ENCODE results near the gene KCNA1.

The KCNA1 gene

DNA sequence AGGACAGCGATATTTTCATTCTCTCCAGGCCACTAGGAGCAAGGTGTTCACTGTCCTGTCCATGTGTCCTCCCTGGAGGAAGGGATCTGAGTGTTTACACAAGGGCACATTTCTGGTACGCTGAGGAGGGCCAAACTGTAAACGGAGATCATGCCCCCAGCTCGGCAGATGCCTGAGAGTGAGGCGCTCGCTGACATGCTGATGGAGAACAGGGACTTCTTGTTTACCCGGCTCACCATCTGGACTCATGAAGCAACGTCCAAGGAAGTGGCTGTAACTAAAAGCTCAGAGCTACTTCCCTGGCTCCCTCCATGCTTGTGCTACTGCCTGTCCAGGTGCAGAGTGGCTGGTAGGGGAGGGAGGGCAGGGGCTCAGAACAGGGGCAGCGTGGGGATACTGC, 43.4 kb upstream of the KCNA1 start:
- TF ChIP-seq, protein P1, sequence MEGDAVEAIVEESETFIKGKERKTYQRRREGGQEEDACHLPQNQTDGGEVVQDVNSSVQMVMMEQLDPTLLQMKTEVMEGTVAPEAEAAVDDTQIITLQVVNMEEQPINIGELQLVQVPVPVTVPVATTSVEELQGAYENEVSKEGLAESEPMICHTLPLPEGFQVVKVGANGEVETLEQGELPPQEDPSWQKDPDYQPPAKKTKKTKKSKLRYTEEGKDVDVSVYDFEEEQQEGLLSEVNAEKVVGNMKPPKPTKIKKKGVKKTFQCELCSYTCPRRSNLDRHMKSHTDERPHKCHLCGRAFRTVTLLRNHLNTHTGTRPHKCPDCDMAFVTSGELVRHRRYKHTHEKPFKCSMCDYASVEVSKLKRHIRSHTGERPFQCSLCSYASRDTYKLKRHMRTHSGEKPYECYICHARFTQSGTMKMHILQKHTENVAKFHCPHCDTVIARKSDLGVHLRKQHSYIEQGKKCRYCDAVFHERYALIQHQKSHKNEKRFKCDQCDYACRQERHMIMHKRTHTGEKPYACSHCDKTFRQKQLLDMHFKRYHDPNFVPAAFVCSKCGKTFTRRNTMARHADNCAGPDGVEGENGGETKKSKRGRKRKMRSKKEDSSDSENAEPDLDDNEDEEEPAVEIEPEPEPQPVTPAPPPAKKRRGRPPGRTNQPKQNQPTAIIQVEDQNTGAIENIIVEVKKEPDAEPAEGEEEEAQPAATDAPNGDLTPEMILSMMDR (IDR thresholded peaks at IDR 0.05; ENCODE audit: poor library complexity, severe bottlenecking), result no peak
- no peak for DNase-seq (ENCODE audit: low spot score)
- H3K36me3 ChIP-seq (ENCODE audit: low read depth), result no peaks in the 10 kb centered on the region
- no peak overlapping the region for H3K4me3 ChIP-seq (ENCODE audit: severe bottlenecking)
- no peak overlapping the region for H3K27ac ChIP-seq (ENCODE audit: poor library complexity, severe bottlenecking)
- no peaks in the 10 kb centered on the region for H3K4me1 ChIP-seq (ENCODE audit: insufficient read depth, poor library complexity, severe bottlenecking)
- no peaks in the 10 kb centered on the region for H3K9me3 ChIP-seq (ENCODE audit: severe bottlenecking)
- ATAC-seq (ENCODE audit: low read depth), result no peak
- H3K27me3 ChIP-seq (ENCODE audit: insufficient read depth, poor library complexity, severe bottlenecking), result peaks cover 14% of the 10 kb centered on the region

GRCh38 chr12:4867384-4867783, 42.3 kb upstream of the KCNA1 start:
- ATAC-seq (ENCODE audit: low read depth), result no peak
- Histone ChIP-seq H3K27ac (ENCODE audit: poor library complexity, severe bottlenecking) (no peak overlapping the region), H3K27me3 (ENCODE audit: insufficient read depth, poor library complexity, severe bottlenecking) (peaks cover 14% of the 10 kb centered on the region), H3K4me3 (ENCODE audit: severe bottlenecking) (no peak overlapping the region), H3K36me3 (ENCODE audit: low read depth) (no peaks in the 10 kb centered on the region), H3K4me1 (ENCODE audit: insufficient read depth, poor library complexity, severe bottlenecking) (no peaks in the 10 kb centered on the region), H3K9me3 (ENCODE audit: severe bottlenecking) (no peaks in the 10 kb centered on the region)
- no peak for DNase-seq (ENCODE audit: low spot score)
- TF ChIP-seq, protein P1 (IDR thresholded peaks at IDR 0.05; ENCODE audit: poor library complexity, severe bottlenecking), result no peak

DNA sequence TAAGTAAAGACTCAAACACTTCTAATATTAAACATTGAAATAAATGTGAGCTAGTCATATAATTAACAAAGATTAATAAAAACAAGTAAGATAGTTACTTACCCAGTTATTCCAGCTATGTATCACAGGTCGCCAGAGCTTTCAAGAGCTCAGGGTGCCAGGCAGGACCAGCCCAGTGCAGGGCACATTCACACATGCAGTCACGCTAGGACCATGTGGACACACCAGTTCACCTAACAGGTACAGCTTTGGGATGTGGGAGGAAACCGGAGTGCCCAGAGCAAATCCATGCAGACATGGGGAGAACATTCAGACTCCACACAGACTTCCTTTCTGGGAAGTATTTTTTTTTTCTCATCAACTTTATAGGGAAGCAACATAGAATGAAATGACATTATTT, 39.3 kb upstream of the KCNA1 start:
- no peak overlapping the region for H3K27ac ChIP-seq (ENCODE audit: poor library complexity, severe bottlenecking)
- no peak overlapping the region for H3K4me3 ChIP-seq (ENCODE audit: severe bottlenecking)
- no peaks in the 10 kb centered on the region for H3K36me3 ChIP-seq (ENCODE audit: low read depth)
- peaks cover 14% of the 10 kb centered on the region for H3K27me3 ChIP-seq (ENCODE audit: insufficient read depth, poor library complexity, severe bottlenecking)
- no peaks in the 10 kb centered on the region for H3K9me3 ChIP-seq (ENCODE audit: severe bottlenecking)
- TF ChIP-seq, protein P1 (IDR thresholded peaks at IDR 0.05; ENCODE audit: poor library complexity, severe bottlenecking), result no peak
- ATAC-seq (ENCODE audit: low read depth) (no peak), DNase-seq (ENCODE audit: low spot score) (no peak)
- H3K4me1 ChIP-seq (ENCODE audit: insufficient read depth, poor library complexity, severe bottlenecking), result no peaks in the 10 kb centered on the region

DNA sequence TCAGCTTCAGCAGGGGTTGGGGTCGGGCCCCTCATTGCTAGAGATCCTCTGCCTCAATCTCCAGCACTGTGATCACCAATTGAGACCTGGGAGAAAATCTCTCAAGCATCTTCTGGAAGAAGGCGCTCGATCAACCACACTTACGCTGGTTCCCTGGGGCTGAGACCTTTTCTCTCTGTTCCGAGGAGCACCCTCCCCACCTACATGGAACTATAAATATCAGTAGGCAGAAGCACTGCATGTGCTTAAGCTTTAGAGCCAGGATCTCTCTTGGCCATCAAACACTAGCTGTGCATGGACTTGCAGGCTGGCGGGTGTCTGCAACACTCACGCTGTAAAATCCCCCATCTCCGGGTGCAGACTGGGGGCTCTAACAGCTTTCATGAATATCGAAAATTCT, 38.2 kb upstream of the KCNA1 start:
- DNase-seq (ENCODE audit: low spot score), result no peak
- H3K4me3 ChIP-seq (ENCODE audit: severe bottlenecking), result no peak overlapping the region
- H3K27ac ChIP-seq (ENCODE audit: poor library complexity, severe bottlenecking), result no peak overlapping the region
- TF ChIP-seq, protein P1 (IDR thresholded peaks at IDR 0.05; ENCODE audit: poor library complexity, severe bottlenecking), result no peak
- H3K9me3 ChIP-seq (ENCODE audit: severe bottlenecking), result no peaks in the 10 kb centered on the region
- no peaks in the 10 kb centered on the region for H3K36me3 ChIP-seq (ENCODE audit: low read depth)
- no peaks in the 10 kb centered on the region for H3K4me1 ChIP-seq (ENCODE audit: insufficient read depth, poor library complexity, severe bottlenecking)
- no peak for ATAC-seq (ENCODE audit: low read depth)
- peaks cover 9% of the 10 kb centered on the region for H3K27me3 ChIP-seq (ENCODE audit: insufficient read depth, poor library complexity, severe bottlenecking)

DNA sequence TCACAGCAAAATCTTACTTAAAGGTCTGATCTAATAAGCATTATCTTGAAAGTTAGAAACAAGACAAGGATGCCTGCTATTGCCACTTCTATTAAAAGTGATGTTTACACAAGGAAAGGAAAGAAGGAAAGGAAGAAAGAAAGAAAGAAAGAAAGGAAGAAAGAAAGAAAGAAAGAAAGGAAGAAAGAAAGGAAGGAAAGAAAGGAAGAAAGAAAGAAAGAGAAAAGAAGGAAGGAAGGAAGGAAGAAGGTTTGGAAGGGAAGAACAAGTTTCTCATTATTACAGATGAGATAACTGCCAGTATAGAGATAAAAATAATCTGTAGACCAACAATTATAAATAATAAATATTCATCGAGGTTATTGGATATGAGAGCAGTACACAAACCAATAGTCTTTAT, 35.8 kb upstream of the KCNA1 start:
- no peaks in the 10 kb centered on the region for H3K4me1 ChIP-seq (ENCODE audit: insufficient read depth, poor library complexity, severe bottlenecking)
- no peak for DNase-seq (ENCODE audit: low spot score)
- H3K36me3 ChIP-seq (ENCODE audit: low read depth), result no peaks in the 10 kb centered on the region
- no peak overlapping the region for H3K27ac ChIP-seq (ENCODE audit: poor library complexity, severe bottlenecking)
- H3K9me3 ChIP-seq (ENCODE audit: severe bottlenecking), result no peaks in the 10 kb centered on the region
- H3K4me3 ChIP-seq (ENCODE audit: severe bottlenecking), result no peak overlapping the region
- TF ChIP-seq, protein P1 (IDR thresholded peaks at IDR 0.05; ENCODE audit: poor library complexity, severe bottlenecking), result no peak
- ATAC-seq (ENCODE audit: low read depth), result no peak
- no peaks in the 10 kb centered on the region for H3K27me3 ChIP-seq (ENCODE audit: insufficient read depth, poor library complexity, severe bottlenecking)
